HG03342 (cell line): ENCODE data around the gene SPACA6.
A peak's percentile ranks its signal among the peaks of the same experiment; 100 is the strongest.

Experiments used
- ATAC-seq: cut with Tn5 transposase; IDR thresholded peaks from one replicate; pipeline ENCODE4 v1.9.1; 2021; ENCODE audit warnings: mild to moderate bottlenecking, moderate library complexity; ENCODE audit not compliant: unreplicated experiment

Gene SPACA6

DNA sequence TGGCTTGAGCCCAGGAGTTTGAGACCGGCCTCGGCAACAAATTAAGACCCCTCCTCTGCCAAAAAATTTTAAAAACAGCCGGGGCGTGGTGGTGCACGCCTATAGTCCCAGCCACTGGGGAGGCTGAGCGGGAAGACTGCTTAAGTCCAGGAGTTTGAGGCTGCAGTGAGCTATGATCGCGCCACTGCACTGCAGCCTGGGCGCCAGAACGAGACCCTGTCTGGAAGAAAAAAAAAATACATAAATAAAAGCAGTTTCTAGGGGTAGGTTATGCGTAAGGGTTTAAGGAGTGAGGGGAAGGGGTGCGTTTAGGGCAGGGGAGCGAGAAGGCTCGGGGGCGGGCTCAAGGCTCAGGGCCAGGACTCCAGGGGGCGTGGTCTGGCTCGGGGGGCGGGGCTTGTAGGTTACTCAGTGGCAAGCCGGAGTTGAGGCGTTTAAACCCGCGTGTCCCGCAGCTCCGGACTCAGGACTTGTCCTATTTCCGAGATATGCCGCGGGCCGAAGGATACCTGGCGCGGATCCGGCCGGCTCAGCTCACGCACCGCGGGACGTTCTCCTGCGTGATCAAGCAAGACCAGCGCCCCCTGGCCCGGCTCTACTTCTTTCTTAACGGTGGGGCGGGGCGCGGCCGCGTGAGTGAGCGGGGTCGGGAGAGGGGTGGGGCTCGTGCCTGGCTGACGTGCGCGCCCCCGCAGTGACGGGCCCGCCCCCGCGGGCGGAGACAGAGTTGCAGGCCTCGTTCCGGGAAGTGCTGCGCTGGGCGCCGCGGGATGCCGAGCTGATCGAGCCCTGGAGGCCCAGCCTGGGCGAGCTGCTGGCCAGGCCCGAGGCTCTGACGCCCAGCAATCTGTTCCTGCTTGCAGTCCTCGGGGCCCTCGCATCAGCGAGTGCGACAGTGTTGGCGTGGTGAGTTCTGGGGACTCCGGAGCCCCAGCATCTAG is 10.7 kb downstream of the SPACA6 start:
- ATAC-seq, result peak; percentile 79

DNA sequence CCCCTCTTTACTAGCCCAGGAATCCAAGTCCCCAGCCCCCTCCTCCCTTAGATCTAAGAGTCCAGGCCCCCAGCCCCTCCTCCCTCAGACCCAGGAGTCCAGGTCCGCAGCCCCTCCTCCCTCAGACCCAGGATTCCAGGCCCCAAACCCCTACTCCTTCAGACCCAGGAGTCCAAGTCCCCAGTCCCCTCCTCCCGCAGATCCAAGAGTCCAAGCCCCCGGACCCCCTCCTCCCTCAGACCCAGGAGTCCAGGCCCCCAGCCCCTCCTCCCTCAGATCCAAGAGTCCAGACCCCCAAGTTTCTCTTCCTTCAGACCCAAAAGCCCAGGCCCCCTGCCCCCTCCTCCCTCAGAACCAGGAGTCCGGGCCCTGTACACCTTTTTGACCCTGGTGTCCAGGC is 11.5 kb downstream of the SPACA6 start:
- no peak for ATAC-seq

DNA sequence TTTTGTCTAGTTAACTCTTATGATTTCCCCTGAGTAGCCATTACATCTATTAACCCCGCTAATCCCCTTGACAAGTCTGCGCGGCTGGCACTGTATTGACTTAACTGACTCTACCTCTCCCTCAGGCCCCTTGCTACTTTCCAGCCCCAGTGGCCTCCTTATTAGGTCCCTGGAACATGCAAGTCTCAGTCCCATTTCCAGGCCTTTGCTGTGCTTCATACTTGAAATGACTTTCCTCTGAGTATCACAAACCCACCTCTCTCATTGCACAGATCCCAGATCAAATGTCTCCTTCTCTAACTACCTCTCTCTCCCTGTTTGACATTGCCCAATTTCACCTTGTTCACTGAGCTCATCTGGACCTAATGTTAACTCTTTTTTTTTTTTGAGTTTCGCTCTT is 13.2 kb downstream of the SPACA6 start:
- ATAC-seq, result no peak

DNA sequence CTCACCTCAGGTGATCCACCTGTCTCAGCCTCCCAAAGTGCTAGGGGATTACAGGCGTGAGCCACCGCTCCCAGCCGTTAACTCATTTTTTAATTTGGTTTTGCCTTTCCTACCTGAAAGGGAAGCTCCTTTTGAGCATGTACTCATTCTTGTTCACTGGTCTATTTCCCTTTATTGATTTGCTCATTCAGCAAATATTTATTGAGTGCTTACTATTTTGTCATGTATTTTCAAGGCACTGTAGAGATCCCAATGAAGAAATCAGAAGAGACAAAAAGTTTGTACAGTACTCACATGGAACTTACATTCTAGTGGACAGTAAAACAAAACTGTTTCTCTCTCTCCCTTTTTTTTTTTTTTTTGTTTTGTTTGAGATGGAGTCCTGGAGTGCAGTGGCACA is 13.8 kb downstream of the SPACA6 start:
- ATAC-seq, result no peak

DNA sequence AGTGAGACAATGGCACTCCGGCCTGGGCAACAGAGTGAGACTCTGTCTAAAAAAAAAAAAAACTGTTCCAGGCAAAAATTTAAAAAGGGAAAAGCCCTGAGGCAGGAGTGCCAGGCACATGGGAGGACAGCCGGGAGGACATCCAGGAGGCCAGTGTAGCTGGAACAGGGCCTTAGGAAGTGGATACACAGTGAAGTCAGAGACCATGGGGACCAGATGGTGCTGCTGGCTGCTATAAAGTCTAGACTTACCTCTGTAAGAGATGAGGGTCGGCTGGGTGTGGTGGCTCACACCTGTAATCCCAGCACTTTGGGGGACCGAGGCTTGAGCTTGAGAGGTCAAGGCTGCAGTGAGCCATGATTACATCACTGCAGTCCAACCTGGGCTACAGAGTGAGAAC is 15.7 kb downstream of the SPACA6 start:
- no peak for ATAC-seq

DNA sequence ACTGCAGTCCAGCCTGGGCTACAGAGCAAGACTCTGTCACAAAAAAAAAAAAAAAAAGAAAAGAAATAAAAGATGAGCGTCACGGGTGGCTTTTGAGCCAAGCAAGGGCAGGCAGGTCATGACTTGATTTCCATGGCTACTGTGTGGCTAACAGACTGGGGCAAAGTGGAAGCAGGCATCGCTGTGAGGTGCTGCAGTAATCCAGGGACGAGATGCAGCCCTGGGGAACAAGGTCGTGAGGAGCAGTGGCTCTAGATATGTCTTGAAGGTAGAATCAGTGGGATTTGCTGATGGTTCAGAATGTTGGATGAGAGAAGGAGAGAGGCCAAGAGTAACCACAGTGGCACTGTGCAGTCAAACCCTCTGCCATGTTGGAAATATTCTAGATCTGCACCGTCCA is 16.4 kb downstream of the SPACA6 start:
- no peak for ATAC-seq

DNA sequence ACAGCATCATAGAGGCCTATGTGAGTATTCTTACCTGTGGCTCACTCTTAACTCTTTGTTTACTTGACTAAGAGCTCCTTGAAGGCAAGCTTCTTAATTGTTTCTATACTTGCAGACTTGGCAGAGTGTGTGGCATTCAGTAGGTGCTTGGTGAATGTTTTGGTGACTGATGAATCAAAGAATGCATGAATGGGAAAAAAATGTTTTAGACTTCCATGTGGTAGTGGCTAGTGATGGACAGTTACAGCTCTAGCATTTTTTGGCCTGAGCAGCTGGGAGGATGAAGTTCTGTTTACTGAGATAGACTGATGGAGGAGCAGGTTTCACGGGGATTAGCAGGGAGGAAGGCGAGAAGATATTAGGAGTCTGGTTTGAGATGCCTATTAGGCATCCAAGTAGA is 17.0 kb downstream of the SPACA6 start:
- ATAC-seq, result no peak

DNA sequence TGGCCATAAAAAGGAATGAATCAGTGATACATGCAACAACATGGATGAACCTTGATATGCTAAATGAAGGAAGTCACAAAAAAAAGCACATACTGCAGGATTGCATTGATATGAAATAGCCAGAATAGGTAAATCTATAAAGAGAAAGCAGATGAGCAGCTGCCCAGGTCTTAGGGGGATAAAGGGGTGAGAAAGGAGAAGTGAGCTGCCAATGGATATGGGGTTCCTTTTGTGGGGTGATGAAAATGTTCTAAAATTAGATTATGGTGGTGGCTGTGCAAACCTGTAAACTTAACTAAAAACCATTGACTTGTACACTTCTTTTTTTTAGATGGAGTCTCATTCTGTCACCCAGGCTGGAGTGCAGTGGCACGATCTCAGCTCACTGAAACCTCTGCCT is 18.6 kb downstream of the SPACA6 start:
- ATAC-seq, result no peak

DNA sequence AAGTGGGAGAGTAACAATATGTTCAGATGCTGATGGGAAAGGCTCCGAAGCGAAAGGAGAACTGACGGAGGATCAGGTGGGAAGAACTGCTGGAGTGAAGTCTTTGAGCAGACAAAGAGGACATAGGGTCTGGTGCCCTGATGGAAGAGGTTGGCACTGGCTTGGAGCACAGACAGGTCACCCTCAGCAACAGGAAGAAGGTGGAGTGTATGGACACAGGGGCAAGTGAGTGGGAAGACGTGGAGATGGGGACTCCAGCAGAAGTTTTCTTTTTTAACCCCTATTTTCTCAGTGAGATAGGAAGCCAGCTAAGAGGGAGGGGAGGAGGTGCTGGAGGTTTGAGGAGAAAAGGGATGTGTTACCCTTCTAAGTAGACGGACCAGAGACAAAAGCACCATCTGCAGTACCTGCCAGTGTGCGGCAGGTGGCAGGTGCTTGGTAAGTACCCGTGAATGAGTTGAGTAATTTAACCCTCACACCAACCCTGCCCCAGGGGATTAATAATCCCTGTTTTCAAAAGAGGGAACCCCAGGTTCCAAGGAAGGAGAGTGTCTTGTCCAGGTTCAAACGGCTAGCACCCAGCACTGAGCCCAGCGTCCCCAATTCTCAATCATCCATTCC is 19.4 kb downstream of the SPACA6 start:
- ATAC-seq, result no peak

DNA sequence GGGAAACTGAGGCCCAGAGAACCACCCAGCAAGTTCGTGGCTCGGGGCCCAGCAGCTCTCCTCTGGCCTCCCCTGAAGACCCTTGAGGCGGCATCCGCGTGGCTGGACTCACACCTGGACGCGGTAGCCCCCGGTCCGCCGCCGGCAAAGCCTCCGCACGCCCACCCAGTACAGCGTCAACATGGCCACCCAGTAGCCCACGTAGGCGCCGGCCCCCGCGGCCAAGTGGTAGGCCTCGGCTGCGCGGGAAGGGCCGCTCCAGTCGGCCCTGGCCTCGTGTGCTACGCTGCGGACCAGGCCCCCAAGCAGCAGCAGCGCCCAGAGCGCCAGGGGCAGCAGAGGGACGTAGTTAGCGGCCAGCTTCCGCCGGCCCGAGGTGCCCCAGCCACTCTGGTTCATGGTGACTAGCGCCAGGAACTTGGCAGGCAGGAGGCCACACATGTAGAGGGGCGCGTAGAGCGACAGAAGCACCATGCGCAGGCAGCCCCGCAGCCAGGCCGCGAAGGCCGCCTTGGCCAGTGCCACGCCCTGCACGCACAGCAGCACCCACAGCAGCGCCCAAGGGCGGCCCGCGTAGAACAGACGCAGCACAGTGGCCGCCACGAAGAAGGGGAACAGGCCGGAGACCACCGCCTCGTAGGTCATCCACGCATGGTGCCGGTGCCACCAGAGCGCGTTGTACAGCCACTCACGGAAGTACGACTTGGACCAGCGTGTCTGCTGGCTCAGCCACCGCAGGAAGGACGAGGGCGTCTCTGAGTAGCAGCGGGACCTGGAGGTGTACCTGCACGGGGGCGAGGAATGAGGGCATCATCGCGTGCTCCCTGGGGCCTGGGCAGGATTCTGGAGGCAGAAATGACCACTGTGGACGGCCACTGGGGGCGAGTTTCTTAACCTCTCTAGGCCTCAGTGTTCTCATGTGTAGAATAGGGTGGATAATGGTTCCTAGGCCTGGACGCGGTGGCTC is 20.5 kb downstream of the SPACA6 start:
- no peak for ATAC-seq

DNA sequence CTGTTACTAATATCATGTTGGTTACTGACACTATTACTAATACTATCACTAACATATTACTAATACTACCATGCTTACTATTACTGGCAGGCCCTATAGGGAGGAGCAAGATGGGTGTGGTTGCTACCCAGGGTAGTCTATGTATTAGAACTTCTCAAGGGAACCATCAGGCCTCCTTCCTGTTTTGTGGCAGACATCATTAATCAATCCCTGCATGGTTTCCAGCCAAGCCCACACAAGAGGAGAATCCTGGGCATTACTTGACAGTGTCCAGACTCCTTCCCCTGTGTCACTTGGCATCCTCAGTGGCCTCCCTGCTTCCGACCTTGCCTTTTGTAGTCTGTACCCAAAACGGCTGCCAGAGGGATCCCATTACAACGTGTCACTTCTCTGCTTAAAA is 21.7 kb downstream of the SPACA6 start:
- no peak for ATAC-seq

DNA sequence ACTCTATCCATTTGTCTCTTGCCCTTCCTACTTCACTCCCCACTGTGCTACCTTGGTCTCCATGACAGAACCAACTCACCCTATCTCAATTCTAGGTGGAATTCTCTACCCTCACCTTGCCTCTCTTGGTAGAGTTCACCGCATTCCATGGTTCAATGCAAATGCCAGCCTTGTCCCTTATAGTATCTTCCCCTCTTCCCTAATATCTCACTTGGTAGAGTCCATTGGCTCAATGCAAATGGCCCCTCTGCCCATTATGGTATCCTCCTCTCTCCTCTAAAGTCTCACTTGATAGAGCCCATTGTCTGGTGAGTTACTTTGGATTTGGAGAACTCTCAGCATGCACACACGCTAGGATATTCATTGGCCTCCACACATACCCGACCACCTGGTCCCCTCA is 22.7 kb downstream of the SPACA6 start:
- no peak for ATAC-seq

DNA sequence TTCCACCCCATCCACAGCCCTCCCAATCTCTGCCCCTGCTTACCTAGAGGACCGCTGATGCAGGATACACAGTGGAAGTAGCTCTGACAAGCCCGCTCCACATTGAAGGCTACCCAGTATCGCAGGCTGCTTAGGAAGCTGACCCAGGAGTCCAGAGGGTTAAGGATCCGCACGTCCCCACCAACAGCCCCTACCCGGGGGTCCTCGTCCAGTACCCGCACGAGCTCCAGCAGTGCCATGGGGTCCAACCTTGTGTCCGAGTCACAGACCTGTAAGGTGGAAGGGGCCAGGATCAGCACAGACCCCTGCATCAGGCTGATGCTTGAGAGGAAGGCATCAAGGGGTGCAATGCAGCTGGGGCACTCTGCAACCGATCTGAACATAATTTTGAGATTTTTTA is 23.8 kb downstream of the SPACA6 start:
- ATAC-seq, result no peak

DNA sequence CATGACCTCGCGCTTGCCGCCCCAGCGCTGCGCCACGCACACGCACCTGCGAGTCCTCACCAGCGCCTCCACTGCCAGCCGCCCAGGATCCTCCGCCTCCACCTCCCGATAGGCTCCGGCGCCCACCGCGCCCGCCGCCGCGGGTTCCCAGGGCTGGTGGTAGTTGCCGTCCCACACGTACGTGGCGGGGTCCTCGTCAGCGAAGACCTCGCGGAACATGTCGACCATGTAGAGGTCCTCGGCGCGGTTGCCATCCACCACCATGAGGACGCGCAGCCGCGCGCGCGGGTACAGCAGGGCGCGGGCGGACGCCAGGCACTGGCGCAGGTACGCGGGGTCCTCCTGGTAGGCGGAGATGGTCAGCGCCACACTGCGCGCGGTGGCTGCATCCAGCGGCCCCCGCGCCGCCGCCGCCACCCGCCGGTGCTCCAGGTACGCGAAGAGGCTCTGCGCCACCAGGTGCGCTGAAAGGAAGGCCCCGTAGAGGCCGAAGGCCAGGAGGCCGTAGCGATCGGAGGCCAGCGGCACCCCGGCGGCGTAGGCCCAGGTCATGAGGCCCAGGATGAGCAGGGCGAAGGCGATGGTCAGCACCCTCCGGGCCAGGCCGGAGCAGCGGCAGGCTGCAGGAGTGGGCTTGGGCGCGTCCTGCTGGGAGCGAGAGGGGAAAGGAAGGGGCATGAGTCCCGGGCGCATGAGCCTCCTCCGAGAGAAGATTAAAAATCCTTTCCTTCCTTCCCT is 26.3 kb downstream of the SPACA6 start:
- ATAC-seq, result no peak

DNA sequence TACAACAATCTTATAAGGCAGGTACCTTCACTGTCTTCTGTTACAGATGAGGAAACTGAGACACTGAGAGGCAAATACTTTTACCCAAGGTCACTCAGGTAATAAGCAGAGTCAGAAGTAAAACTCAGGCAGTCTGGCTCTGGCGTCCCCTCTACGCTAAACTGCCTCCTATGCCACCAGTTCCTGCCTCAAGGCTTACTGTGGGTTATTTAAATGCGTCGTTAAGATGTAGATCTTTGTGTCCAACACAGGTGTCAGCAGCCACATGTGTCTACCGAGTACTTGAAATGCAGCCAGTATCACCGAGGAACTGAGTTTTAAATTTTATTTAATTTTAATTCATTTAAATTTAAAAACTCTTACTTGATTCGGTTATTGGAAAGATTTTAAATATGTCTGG is 28.8 kb downstream of the SPACA6 start:
- no peak for ATAC-seq

DNA sequence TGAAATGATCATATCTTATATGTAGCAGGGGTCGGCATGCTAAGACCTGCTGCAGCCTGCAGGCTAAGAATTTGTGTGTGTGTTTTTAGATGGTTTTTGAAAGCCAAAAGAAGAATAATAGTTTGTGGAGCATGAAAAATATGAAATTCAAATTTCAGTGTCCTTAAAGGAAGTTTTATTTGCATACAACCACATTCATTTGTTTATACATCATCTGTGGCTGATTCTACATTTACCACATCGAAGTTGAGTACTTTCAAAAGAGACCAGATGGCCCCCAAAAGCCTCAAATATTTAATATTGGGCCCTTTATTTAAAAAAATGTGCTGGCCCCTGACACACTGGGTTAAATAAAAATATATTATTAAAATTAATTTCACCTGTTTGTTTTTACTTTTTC is 29.4 kb downstream of the SPACA6 start:
- ATAC-seq, result no peak

DNA sequence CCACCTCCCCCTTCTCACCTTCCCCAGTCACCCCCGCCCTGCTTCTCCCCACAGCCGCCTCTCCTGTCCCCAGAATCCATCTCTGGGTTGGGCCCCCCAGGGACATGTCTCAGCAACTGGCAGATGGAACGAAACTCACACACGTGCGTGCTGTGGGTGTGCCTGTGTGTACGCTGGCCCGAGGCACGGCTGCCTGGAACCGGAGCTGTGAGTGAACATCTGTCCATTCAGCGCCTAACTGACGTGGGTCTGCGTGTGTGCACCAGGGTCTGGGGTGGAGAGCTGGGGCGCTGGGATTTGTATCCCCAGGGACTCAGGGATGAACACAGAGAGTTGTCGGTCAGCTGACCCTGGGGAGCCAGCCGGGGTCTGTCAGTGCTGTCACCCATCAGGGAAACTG is 31.4 kb downstream of the SPACA6 start:
- ATAC-seq, result no peak

DNA sequence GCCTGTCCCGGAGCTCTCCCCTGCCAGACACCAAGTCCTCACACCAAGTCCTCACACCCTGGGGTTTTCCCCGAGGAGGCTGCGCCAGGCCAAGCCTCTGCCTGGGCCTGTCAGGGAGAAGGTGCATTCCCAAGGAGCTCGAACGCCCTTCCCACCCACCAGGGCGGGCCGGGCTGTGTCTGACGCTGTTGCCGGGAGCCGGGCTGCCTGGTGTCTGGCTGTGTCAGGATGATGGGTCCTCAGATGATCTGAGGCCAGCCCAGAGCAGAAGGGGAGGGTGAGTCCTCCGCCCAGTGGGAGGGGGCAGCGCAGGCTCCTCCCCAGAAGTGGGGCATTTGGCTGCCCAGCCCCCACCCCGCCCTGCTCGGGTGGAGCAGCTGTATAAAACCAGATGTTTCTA is 32.9 kb downstream of the SPACA6 start:
- no peak for ATAC-seq

DNA sequence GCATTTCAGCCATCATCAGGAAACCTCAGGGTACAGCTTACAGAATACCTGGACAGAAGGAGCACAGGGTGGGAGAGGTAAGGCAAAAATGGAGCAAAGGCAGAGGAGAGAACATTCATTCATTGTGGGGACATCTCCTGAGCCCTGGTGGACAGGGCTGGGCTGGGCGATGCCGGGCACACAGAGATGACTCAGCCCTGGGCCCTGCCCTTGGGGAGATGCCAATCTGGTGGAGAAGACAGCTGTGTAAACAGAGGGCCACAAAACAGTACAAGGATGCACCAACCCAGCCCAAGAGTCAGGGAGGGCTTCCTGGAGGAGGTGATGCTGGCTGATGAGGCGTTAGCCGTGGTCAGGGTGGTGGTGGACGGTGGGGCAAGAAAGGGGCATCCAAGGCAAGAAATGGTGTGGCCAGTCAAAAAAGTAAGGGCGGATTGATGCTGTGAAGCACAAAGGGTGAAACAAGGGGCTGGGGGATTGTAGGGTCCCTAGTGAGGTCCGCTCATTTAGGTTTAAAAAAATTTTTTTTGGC is 34.3 kb downstream of the SPACA6 start:
- no peak for ATAC-seq

DNA sequence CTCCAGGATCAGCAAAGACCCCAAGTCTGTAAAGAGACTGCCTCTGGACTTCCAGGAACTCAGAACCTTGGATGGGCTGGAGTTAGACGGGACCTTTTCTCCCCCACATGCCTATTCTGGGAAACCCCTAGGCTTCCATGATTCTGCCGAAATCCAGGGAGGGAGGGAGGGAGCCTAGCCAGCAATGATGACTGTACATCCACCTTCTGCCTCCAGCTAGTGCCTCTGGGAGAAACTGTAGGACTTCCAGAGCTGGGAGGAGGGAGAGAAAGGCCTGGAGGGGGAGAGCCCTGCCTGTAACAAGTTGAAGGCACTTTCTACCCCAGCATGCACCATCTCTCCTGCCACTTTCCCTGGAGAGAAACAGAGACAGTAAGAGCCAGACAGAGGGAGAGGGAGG is 36.7 kb downstream of the SPACA6 start:
- ATAC-seq, result no peak
